ENCODE results near the gene KDM3B.

The KDM3B gene

GRCh38 chr5:138445547-138446271 lies 93.2 kb downstream of the KDM3B start:
- no peak overlapping the region for H3K4me3 ChIP-seq (ENCODE audit: low read length)

GRCh38 chr5:138448070-138448469 lies 95.6 kb downstream of the KDM3B start:
- no peaks in the 10 kb centered on the region for H3K36me3 ChIP-seq (ENCODE audit: control insufficient read depth, low read length)
- H3K4me1 ChIP-seq (ENCODE audit: control insufficient read depth, low read length) = peaks cover 2% of the 10 kb centered on the region; the same call in 1 of the 2 replicates
- no peak overlapping the region for H3K4me2 ChIP-seq (ENCODE audit: low read length)
- no peaks in the 10 kb centered on the region for H3K79me2 ChIP-seq (ENCODE audit: control insufficient read depth, low read length)
- H3F3A ChIP-seq (ENCODE audit: control insufficient read depth, insufficient read depth) = no peaks in the 10 kb centered on the region
- no peak overlapping the region for H3K27ac ChIP-seq (ENCODE audit: low read depth, low read length)
- no peak for TF ChIP-seq CTCF (IDR thresholded peaks at IDR 0.05; ENCODE audit: low read depth, low read length, poor library complexity, severe bottlenecking)
- no peak for TF ChIP-seq EZH2phosphoT487 (IDR thresholded peaks at IDR 0.05; ENCODE audit: borderline replicate concordance, low read length)
- no peaks in the 10 kb centered on the region for H4K20me1 ChIP-seq (ENCODE audit: control insufficient read depth, insufficient read depth, low read depth, low read length)
- no peaks in the 10 kb centered on the region for H3K9me3 ChIP-seq (ENCODE audit: control insufficient read depth, insufficient read depth, low read length)
- H3K27me3 ChIP-seq (ENCODE audit: control insufficient read depth, low read length) = no peaks in the 10 kb centered on the region
- no peak overlapping the region for H3K4me3 ChIP-seq (ENCODE audit: low read length)
- no peaks in the 10 kb centered on the region for H3K9me2 ChIP-seq (replicated peaks; ENCODE audit: control insufficient read depth, low read length)

More at GRCh38 chr5:138445547-138446271, 93.2 kb downstream of the KDM3B start:
- no peak for TF ChIP-seq EZH2phosphoT487 (IDR thresholded peaks at IDR 0.05; ENCODE audit: borderline replicate concordance, low read length)
- TF ChIP-seq CTCF (IDR thresholded peaks at IDR 0.05; ENCODE audit: low read depth, low read length, poor library complexity, severe bottlenecking) = no peak
- no peaks in the 10 kb centered on the region for H3K9me2 ChIP-seq (replicated peaks; ENCODE audit: control insufficient read depth, low read length)
- peaks cover 2% of the 10 kb centered on the region; the same call in 1 of the 2 replicates for H3K4me1 ChIP-seq (ENCODE audit: control insufficient read depth, low read length)
- H3K4me2 ChIP-seq (ENCODE audit: low read length) = no peak overlapping the region
- H3K9me3 ChIP-seq (ENCODE audit: control insufficient read depth, insufficient read depth, low read length) = no peaks in the 10 kb centered on the region
- H4K20me1 ChIP-seq (ENCODE audit: control insufficient read depth, insufficient read depth, low read depth, low read length) = no peaks in the 10 kb centered on the region
- no peaks in the 10 kb centered on the region for H3K36me3 ChIP-seq (ENCODE audit: control insufficient read depth, low read length)
- no peaks in the 10 kb centered on the region for H3K79me2 ChIP-seq (ENCODE audit: control insufficient read depth, low read length)
- H3K27me3 ChIP-seq (ENCODE audit: control insufficient read depth, low read length) = no peaks in the 10 kb centered on the region
- no peak overlapping the region for H3K27ac ChIP-seq (ENCODE audit: low read depth, low read length)
- no peaks in the 10 kb centered on the region for H3F3A ChIP-seq (ENCODE audit: control insufficient read depth, insufficient read depth)

- H3K4me2 ChIP-seq (ENCODE audit: low read length) = no peak overlapping the region
- no peaks in the 10 kb centered on the region for H3K9me2 ChIP-seq (replicated peaks; ENCODE audit: control insufficient read depth, low read length)
- H3K4me1 ChIP-seq (ENCODE audit: control insufficient read depth, low read length) = peaks cover 2% of the 10 kb centered on the region; the same call in 1 of the 2 replicates
- H3F3A ChIP-seq (ENCODE audit: control insufficient read depth, insufficient read depth) = no peaks in the 10 kb centered on the region
- TF ChIP-seq CTCF (IDR thresholded peaks at IDR 0.05; ENCODE audit: low read depth, low read length, poor library complexity, severe bottlenecking) (no peak), EZH2phosphoT487 (IDR thresholded peaks at IDR 0.05; ENCODE audit: borderline replicate concordance, low read length) (no peak)
- H3K79me2 ChIP-seq (ENCODE audit: control insufficient read depth, low read length) = no peaks in the 10 kb centered on the region
- no peak overlapping the region for H3K4me3 ChIP-seq (ENCODE audit: low read length)
- H3K36me3 ChIP-seq (ENCODE audit: control insufficient read depth, low read length) = no peaks in the 10 kb centered on the region
- H4K20me1 ChIP-seq (ENCODE audit: control insufficient read depth, insufficient read depth, low read depth, low read length) = no peaks in the 10 kb centered on the region
- no peaks in the 10 kb centered on the region for H3K9me3 ChIP-seq (ENCODE audit: control insufficient read depth, insufficient read depth, low read length)
- no peaks in the 10 kb centered on the region for H3K27me3 ChIP-seq (ENCODE audit: control insufficient read depth, low read length)
- no peak overlapping the region for H3K27ac ChIP-seq (ENCODE audit: low read depth, low read length)
Measured at GRCh38 chr5:138448481-138449398, 96.3 kb downstream of the KDM3B start.
